ENCODE data around the gene KIAA2012.

DNA sequence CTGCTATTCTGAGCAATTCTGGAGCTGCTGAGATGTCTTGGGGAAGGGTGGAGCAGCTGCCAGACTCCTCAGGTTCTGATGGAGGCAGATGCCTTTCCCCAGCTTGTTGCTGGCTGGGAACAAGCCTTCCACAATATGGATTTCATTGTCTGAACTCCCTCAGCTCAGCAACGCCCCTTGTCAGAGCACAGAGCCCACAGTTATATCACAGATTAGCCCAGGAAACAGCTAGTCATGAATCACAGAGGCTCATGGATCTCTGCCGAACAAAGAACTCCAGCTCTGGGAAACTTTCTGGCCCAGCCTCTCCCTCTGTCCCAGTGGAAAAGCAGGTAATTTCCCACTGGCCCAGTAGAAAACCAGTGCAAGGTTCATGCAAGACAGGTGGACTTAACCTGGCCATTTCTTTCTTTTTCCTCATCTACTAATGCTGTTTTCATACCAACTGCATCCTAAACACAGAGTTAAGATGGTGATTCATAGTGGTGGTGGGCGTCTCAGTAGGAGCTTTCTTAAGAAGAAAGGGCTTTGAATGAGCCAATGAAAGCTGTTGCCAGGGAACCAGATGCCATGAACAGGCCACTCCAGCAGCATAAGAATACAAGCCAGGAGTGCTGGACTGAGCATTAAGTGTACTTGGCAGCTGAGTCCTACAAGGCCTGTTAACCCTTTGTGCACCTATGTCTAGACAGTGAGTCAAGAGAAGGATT lies 8.7 kb upstream of the KIAA2012 start:
- no peak for TF ChIP-seq ZNF274 (IDR thresholded peaks at IDR 0.05; ENCODE audit: low read depth, low read length)
- no peak for TF ChIP-seq YY1 (IDR thresholded peaks at IDR 0.05; ENCODE audit: insufficient read depth, insufficient read length)

Measured in NT2/D1 (cell line).